Fibroblast of mammary gland (primary cell): ENCODE measurements around the gene FGD1.

Experiments
- DNase-seq: peaks from one replicate; pipeline ENCODE4 v3.0.0-alpha.2; 2010; ENCODE audit warnings: low read depth
- H3K4me3 ChIP-seq: 2 replicates; pipeline ENCODE4 v1.5.1; 2011; ENCODE audit warnings: low read depth, mild to moderate bottlenecking, low read length, moderate library complexity; ENCODE audit not compliant: control insufficient read depth
- TF ChIP-seq, protein P1 (sequence below): conservative IDR thresholded peaks from 2 replicates; pipeline ENCODE4 v1.5.1; 2011; ENCODE audit warnings: low read depth, low read length, inconsistent platforms; ENCODE audit not compliant: control insufficient read depth, insufficient read depth

FGD1 gene

DNA sequence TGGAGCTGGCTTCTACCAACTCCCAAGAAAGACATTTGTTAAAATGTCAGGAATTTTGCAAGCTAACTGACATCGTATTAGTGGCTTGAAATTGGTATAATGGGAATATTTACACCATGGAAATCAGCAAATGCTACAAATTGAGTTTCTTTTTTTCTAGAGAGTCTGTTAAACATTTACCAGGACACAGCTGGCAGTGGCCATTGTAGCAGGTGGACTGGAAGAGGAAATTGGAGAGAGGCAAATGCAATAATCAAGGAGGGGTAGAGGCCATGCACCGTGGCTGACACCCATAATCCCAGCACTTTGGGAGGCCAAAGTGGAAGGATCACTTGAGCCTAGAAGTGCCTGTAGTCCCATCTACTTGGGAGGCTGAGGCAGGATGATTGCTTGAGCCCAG lies 88.8 kb downstream of the FGD1 start:
- TF ChIP-seq, protein P1, sequence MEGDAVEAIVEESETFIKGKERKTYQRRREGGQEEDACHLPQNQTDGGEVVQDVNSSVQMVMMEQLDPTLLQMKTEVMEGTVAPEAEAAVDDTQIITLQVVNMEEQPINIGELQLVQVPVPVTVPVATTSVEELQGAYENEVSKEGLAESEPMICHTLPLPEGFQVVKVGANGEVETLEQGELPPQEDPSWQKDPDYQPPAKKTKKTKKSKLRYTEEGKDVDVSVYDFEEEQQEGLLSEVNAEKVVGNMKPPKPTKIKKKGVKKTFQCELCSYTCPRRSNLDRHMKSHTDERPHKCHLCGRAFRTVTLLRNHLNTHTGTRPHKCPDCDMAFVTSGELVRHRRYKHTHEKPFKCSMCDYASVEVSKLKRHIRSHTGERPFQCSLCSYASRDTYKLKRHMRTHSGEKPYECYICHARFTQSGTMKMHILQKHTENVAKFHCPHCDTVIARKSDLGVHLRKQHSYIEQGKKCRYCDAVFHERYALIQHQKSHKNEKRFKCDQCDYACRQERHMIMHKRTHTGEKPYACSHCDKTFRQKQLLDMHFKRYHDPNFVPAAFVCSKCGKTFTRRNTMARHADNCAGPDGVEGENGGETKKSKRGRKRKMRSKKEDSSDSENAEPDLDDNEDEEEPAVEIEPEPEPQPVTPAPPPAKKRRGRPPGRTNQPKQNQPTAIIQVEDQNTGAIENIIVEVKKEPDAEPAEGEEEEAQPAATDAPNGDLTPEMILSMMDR = no peak
- no peak for DNase-seq
- H3K4me3 ChIP-seq = no peak overlapping the region

DNA sequence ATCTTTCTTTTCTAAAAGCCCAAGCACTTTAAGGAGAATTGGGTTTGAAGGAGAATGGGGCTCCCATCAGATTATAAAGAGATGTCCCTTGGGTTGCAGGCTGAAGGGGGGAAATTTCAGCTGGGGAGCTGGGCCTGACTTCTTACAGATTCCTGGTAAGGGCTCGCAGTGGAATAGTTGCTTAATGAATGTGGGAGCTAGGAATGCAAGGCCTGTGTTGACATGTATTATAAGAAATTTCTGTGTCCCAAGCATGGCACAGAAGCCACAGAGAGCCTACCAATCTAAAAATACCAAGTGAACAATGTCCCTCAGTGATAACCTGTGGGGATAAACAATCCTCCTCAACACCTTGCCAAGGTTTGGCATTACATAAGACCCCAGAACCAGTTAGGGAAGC lies 98.9 kb downstream of the FGD1 start:
- TF ChIP-seq, protein P1 = no peak
- H3K4me3 ChIP-seq = no peak overlapping the region
- DNase-seq = no peak
